Rectal smooth muscle tissue (tissue), 1 donor: ENCODE data around the gene HELZ.
"Not testable (repeated sequence)": the region's sequence is repeated elsewhere in the genome, so short reads cannot be mapped to it uniquely, and the experiment has no call there.

Experiments
- H3K27ac ChIP-seq: one replicate; pipeline ENCODE4 v1.7.0; 2013; ENCODE audit warnings: low read depth, low read length, inconsistent platforms
- H3K27me3 ChIP-seq: one replicate; pipeline ENCODE4 v1.7.0; 2013; ENCODE audit warnings: low read length; ENCODE audit not compliant: control insufficient read depth, insufficient read depth
- H3K36me3 ChIP-seq: one replicate; pipeline ENCODE4 v1.7.0; 2013; ENCODE audit warnings: low read length; ENCODE audit not compliant: control insufficient read depth, insufficient read depth
- H3K4me1 ChIP-seq: one replicate; pipeline ENCODE4 v1.7.0; 2013; ENCODE audit warnings: low read length; ENCODE audit not compliant: control insufficient read depth, insufficient read depth
- H3K4me3 ChIP-seq: one replicate; pipeline ENCODE4 v1.7.0; 2013; ENCODE audit warnings: low read length
- H3K9ac ChIP-seq: one replicate; pipeline ENCODE4 v1.7.0; 2013; ENCODE audit warnings: low read length

HELZ gene

DNA sequence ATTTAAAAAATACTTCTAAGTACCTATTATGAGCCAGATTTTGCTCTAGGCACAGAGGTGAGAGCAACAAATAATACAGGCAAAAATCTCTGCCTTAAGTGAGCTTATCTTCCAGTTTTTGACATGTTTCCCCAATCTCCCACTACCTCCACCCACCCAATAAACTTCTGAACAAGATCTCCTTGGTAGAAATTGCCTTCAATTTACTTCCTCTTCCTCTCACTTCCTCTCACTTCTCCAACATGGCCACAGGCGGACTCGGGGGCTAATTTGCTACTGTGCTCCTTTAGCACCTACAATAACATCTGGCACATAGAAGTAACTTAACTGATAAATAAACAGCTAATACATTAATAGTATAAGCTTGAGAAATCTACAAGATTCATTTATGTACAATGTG lies 118.0 kb downstream of the HELZ start:
- Histone ChIP-seq H3K4me3 (no peak overlapping the region), H3K4me1 (no peaks in the 10 kb centered on the region), H3K36me3 (peaks cover 3% of the 10 kb centered on the region), H3K27ac (no peak overlapping the region), H3K9ac (no peak overlapping the region), H3K27me3 (no peaks in the 10 kb centered on the region)

DNA sequence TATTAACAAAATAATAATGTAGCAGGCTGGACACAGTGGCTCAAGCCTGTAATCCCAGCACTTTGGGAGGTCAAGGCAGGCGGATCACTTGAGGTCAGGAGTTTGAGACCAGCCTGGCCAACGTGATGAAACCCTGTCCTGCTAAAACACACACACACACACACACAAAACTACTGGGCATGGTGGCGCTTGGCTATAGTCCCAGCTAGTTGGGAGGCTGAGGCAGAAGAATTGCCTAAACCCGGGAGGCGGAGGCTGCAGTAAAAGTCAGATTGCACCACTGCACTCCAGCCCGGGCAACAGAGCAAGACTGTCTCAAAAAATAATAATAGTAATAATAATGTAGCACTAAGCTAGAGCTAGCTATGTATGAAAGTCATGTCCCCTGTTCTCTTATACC lies 118.5 kb downstream of the HELZ start:
- H3K4me3 ChIP-seq, H3K36me3 ChIP-seq, H3K27me3 ChIP-seq, H3K9ac ChIP-seq, H3K27ac ChIP-seq, H3K4me1 ChIP-seq: not testable (repeated sequence)

DNA sequence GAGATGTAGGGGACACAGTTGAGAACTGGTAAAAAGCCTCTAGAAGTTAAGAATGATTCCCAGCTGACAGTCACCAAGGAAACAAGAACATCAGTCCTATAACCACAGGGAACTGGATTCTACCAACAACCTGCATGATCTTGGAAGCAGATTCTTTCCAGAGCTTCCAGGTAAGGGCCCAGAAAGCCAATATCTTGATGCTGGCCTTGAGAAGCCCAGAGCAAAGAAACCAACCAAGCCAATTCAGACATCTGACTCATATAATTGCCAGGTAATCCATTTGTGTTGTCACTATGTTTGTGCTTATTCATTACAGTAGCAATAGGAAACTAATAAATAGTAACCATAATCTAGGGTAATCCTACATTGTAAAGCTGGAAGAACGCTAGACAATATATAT lies 119.1 kb downstream of the HELZ start:
- no peak overlapping the region for H3K4me3 ChIP-seq
- H3K27me3 ChIP-seq = no peaks in the 10 kb centered on the region
- H3K4me1 ChIP-seq = no peaks in the 10 kb centered on the region
- H3K36me3 ChIP-seq = peaks cover 3% of the 10 kb centered on the region
- H3K9ac ChIP-seq = no peak overlapping the region
- H3K27ac ChIP-seq = no peak overlapping the region

DNA sequence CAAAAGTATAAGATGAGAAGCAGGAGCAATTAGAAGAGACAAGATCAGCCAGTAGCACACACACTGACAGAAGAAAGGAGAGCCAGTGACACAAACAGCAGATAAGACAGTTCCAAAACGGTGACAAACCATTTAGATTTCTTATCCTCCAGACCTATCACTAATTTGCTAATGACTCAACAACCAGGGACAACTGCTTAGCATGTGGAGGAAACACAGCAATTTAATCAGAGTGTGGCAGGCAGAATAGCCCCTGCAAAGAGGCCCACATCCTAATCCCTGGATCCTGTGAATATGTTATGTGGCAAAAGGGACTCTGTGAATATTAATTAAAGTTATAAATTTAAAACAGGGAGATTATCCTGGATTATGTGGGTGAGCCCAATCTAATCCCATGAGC lies 119.6 kb downstream of the HELZ start:
- H3K36me3 ChIP-seq = peaks cover 6% of the 10 kb centered on the region
- H3K27me3 ChIP-seq = no peaks in the 10 kb centered on the region
- no peaks in the 10 kb centered on the region for H3K4me1 ChIP-seq
- no peak overlapping the region for H3K9ac ChIP-seq
- no peak overlapping the region for H3K4me3 ChIP-seq
- H3K27ac ChIP-seq = no peak overlapping the region

DNA sequence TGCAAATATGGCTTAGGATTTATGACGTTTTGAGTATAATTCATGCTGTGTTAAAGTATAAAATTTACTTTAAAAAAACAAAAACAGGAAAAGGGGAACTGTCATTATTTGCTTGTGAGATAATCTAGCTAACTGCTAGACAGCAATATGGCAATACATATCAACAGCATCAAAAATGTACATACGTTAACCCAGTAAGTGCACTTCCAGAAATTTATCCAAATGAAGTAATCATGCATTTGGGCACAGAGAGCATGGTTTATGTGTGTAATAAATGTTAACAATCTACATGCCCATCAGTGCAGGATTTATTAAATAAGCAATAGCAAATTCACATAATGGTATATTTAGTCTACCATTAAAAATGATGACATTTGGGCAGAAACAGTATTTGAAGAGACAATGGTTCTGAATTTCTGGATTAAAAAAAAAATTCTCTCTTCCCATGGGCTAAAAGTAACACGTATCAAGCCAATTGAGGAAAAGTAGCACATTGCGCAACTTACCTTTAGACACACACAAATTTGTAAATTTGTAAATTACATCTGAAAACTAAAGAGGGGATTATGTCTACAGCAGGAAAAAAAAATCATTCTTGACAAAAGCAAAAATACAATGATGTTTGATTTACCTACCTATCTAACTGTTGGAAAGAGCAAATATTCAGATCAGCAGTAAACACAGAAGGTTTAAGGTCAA lies 120.4 kb downstream of the HELZ start:
- Histone ChIP-seq H3K27me3 (no peaks in the 10 kb centered on the region), H3K36me3 (peaks cover 9% of the 10 kb centered on the region), H3K27ac (no peak overlapping the region), H3K9ac (no peak overlapping the region), H3K4me3 (no peak overlapping the region), H3K4me1 (no peaks in the 10 kb centered on the region)

DNA sequence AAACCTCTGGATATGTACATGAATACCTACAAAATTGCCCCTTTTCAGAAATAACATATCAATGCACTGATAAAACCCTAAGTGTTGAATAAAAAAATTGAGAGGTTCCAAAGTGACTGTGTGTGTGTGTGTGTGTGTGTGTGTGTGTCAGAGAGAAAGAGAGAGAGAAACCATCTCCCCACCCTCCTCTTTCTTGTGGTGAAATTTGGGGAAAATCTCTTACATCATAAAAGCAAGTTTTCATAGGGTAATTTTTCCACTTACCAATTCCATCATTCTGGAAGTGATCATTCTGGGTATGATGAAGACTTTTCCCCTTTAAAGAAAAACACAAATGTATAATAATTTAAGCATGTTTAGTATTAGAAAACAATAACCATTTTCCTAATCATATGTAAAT lies 121.3 kb downstream of the HELZ start:
- Histone ChIP-seq H3K36me3 (peaks cover 9% of the 10 kb centered on the region), H3K4me1 (no peaks in the 10 kb centered on the region), H3K4me3 (no peak overlapping the region), H3K27me3 (no peaks in the 10 kb centered on the region), H3K27ac (no peak overlapping the region), H3K9ac (no peak overlapping the region)

DNA sequence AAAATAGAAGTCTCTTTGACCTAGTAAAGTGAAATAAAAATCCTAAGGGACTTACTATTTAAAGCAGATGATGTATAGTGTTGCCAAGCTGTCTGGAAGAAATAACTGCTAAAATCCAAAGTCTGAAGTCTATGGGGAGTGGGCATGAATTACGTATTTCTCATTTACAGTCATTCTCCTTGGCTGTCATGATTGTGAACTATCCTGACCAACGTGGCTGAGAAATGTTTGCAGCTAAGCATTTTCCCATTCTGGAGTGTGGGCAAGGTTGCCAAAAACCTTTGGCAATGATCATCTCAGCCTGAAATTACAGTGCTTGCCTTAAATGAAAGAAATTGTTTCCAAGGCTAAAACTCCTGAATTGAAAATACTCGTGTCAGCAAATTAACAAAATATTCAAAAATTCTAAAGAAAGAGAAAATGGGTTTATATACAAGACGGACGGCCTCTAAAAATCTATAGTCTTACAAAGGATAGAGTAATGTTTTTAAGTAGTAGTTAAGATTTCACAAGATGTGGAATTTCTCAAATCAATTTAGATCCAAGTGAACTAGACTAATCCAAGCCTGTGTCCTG lies 123.6 kb downstream of the HELZ start:
- Histone ChIP-seq H3K27ac (no peak overlapping the region), H3K27me3 (no peaks in the 10 kb centered on the region), H3K36me3 (peaks cover 6% of the 10 kb centered on the region), H3K4me1 (no peaks in the 10 kb centered on the region), H3K9ac (no peak overlapping the region), H3K4me3 (no peak overlapping the region)

DNA sequence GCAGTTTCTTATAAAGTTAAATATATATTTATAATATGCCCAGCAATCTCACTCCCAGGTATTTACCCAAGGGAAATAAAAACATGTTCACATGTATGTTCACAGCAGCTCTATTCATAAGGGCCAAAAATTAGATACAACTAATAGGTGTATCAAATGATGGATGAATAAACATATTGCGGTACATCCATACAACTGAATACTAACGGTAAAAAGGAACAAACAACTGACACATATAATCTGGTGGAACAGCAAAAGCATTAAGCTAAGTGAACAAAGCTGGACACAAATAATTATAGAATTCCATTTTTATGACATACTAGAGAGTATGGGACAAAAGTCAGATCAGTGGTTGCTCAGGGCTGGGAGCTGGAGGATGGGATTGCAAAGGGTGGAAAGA lies 125.9 kb downstream of the HELZ start:
- H3K4me1 ChIP-seq = no peaks in the 10 kb centered on the region
- H3K36me3 ChIP-seq = peaks cover 6% of the 10 kb centered on the region

DNA sequence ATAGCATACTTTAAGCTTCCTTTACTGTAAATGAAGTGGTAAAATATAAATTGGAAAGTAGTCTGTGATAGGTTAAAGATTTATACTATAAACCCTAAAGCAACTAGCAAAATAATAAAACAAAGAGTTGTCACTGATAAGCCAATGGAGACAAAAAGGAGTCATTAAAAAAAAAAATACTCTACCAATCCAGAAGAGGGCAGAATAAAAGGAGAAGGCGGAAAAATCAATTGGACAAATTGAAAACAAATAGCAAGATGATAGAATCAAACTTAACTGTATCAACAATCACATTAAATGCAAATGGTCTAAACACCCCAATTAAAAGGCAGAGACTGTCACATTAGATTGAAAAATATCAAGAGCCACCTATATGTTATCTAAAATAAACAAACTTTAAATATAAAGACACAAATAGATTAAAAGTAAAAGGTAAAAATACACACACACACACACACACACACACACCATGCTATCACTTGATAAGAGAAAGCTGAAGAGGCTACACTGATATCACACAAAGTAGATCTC lies 128.9 kb downstream of the HELZ start:
- peaks cover 17% of the 10 kb centered on the region for H3K36me3 ChIP-seq
- H3K4me1 ChIP-seq = no peaks in the 10 kb centered on the region
- H3K4me3 ChIP-seq = no peak overlapping the region

More for the DNA sequence above, 125.9 kb downstream of the HELZ start:
- Histone ChIP-seq H3K9ac (no peak overlapping the region), H3K27me3 (no peaks in the 10 kb centered on the region), H3K27ac (no peak overlapping the region), H3K4me3 (no peak overlapping the region)

DNA sequence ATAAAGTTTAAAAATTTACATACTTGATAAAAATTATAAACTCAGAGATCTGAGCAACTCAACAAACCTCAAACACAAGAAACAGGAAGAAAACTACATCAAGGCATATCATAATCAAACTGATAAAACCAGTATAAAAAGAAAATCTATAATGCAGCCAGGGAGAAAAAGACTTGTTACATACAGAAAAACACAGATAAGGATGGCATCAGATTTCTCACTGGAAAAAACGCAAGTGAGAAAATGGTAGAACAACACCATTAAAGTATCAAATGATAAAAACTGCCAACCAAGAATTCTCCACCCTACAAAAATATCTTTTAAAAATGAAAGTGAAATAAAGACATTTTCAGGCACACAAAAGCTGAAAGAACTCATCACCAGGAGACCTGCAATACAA lies 129.6 kb downstream of the HELZ start:
- Histone ChIP-seq H3K9ac (no peak overlapping the region), H3K36me3 (peaks cover 14% of the 10 kb centered on the region), H3K27me3 (no peaks in the 10 kb centered on the region), H3K27ac (no peak overlapping the region), H3K4me1 (no peaks in the 10 kb centered on the region), H3K4me3 (no peak overlapping the region)

More for the DNA sequence above, 128.9 kb downstream of the HELZ start:
- no peaks in the 10 kb centered on the region for H3K27me3 ChIP-seq
- H3K27ac ChIP-seq = no peak overlapping the region
- H3K9ac ChIP-seq = no peak overlapping the region

DNA sequence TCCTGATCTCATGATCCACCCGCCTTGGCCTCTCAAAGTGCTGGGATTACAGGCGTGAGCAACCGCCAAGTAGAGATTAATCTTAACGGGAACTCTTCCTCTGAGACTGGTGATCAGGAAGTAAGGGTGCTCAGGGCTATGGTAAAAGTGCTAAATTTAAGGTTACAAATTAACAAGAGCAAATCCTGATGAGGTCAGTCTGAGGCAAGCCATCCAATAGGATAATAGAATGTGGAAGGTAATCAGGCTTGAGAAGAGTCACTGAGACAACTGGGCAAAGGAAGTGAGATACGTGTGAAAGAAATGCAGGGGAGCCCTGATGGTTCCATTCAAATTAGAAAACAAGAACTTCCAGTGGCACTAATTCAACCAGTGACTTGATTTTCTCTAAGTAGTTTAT lies 131.5 kb downstream of the HELZ start:
- no peaks in the 10 kb centered on the region for H3K4me1 ChIP-seq
- no peak overlapping the region for H3K27ac ChIP-seq
- H3K4me3 ChIP-seq = no peak overlapping the region
- no peaks in the 10 kb centered on the region for H3K27me3 ChIP-seq
- peaks cover 18% of the 10 kb centered on the region for H3K36me3 ChIP-seq
- H3K9ac ChIP-seq = no peak overlapping the region

DNA sequence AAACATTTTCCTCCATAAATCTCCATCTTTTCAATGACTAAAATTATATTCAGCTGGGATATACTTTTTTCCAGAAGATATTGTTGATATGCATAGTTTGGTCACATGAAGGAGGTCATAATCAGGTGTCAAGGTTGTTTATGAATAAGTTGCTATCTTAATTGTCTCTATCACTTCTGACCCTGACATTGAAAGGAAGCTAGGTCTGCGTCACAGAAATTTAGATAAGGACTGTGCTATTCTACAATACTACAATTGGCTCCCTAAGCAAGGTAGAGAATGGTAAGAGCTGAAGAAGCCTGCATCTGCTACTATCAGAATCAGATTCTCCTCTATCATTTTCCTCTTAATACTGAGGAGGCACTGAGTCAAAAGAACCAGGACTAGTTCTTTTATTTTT lies 133.2 kb downstream of the HELZ start:
- Histone ChIP-seq H3K4me3 (no peak overlapping the region), H3K36me3 (peaks cover 27% of the 10 kb centered on the region), H3K27ac (no peak overlapping the region), H3K4me1 (no peaks in the 10 kb centered on the region), H3K27me3 (no peaks in the 10 kb centered on the region), H3K9ac (no peak overlapping the region)

DNA sequence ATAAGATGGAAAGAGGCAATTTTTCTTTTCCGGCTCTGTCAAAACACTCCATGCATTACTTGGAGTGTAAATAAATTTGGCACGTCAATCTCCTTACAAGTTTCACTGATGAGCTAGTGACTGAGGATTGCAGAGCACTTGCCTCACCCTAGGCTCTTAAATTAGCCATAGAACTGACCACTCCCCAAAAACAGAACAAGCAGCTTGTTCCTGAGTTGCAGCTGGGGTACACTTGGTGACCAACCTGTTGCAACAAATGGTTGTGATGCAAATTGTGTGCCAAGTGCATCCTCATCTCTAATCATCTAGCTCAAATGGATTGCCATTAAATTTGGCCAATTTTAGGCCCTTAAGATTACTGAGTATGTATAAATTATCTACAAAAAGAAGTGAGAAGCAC lies 133.7 kb downstream of the HELZ start:
- no peaks in the 10 kb centered on the region for H3K27me3 ChIP-seq
- H3K27ac ChIP-seq = no peak overlapping the region
- H3K36me3 ChIP-seq = peaks cover 27% of the 10 kb centered on the region
- no peak overlapping the region for H3K9ac ChIP-seq
- no peak overlapping the region for H3K4me3 ChIP-seq
- H3K4me1 ChIP-seq = no peaks in the 10 kb centered on the region
